SK-N-SH (cell line): ENCODE data around the gene INHBA.

ENCODE experiments used
- MAX ChIP-seq: IDR thresholded peaks from 2 replicates; pipeline ENCODE4 v1.4.0; 2012; ENCODE audit warnings: low read depth
- MXI1 ChIP-seq: IDR thresholded peaks from 2 replicates; pipeline ENCODE4 v1.6.1; 2012; ENCODE audit warnings: mild to moderate bottlenecking, low read depth, low read length, improper control_type of control experiment
- SMC3 ChIP-seq: IDR thresholded peaks from 2 replicates; pipeline ENCODE4 v1.6.1; 2012; ENCODE audit warnings: low read depth, low read length, improper control_type of control experiment

GRCh38 chr7:41700044-41700471 lies 2.8 kb downstream of the INHBA start:
- TF ChIP-seq SMC3, result no peak
- TF ChIP-seq MXI1, result no peak
- TF ChIP-seq MAX, result no peak
